H1 (cell line): ENCODE results near the gene DMXL2. TPM values are rescaled to one million over a fixed set of nuclear protein-coding genes. Genes with fewer than 3 reads are reported as not detected.

Source experiments
- CTCF ChIA-PET: fragments of 300-600 bp; sonication (Branson Sonifier 250); formaldehyde crosslinking; loops from one replicate; lab custom pipeline; 2021; ENCODE audit not compliant: partially characterized antibody; lab: Charles Lee
- POLR2A ChIA-PET: fragments of 300-600 bp; sonication (Branson Sonifier 250); formaldehyde crosslinking; loops from one replicate; lab custom pipeline; 2021; ENCODE audit warnings: inconsistent platforms; ENCODE audit not compliant: partially characterized antibody; lab: Charles Lee
- DNase-seq, 2 experiments: peaks; one replicate each; pipeline versions ENCODE4 v3.0.0 to v3.0.0-alpha.2; 2010 to 2022; ENCODE audit warnings: low spot score in 2 of 2, low read depth in 1 of 2, mixed read lengths in 1 of 2
- FAIRE-seq: peaks from 2 replicates; lab custom pipeline; 2011; peaks lifted over from hg19 to GRCh38; lab: Jason Lieb, UNC
- H2AFZ ChIP-seq: 2 replicates; pipeline ENCODE4 v1.8.1; 2012; ENCODE audit warnings: low read length, inconsistent platforms
- H2AK5ac ChIP-seq: 2 replicates; pipeline ENCODE4 v1.6.1; 2013; ENCODE audit warnings: low read depth, low read length
- H2BK120ac ChIP-seq: replicated peaks from 2 replicates; pipeline ENCODE3; 2013; ENCODE audit warnings: low read depth, low read length, inconsistent platforms
- H2BK12ac ChIP-seq: 2 replicates; pipeline ENCODE4 v1.6.1; 2013; ENCODE audit warnings: low read depth, low read length
- H2BK15ac ChIP-seq: 2 replicates; pipeline ENCODE4 v1.6.1; 2013; ENCODE audit warnings: low read length
- H2BK20ac ChIP-seq: 2 replicates; pipeline ENCODE4 v1.6.1; 2013; ENCODE audit warnings: low read length
- H2BK5ac ChIP-seq: 2 replicates; pipeline ENCODE4 v1.6.1; 2013; ENCODE audit warnings: low read depth, low read length
- H3K14ac ChIP-seq: 2 replicates; pipeline ENCODE4 v1.6.1; 2013; ENCODE audit warnings: inconsistent platforms; ENCODE audit not compliant: insufficient read length
- H3K18ac ChIP-seq: 2 replicates; pipeline ENCODE4 v1.6.1; 2013; ENCODE audit warnings: low read length; ENCODE audit errors: extremely low read depth
- H3K23ac ChIP-seq: 2 replicates; pipeline ENCODE4 v1.6.1; 2013; ENCODE audit warnings: inconsistent platforms; ENCODE audit not compliant: insufficient read length
- H3K23me2 ChIP-seq: 2 replicates; pipeline ENCODE4 v1.6.1; 2013; ENCODE audit warnings: low read depth, low read length
- H3K27ac ChIP-seq: 2 replicates; pipeline ENCODE4 v1.6.1; 2011; ENCODE audit warnings: low read depth, low read length, inconsistent platforms
- H3K27me3 ChIP-seq, 4 experiments: replicated peaks in 1 of 4; 1 replicate in 1 of 4; 2 replicates in 3 of 4; pipeline versions ENCODE4 v1.6.1 to v1.8.1; 2011 to 2013; ENCODE audit warnings: low read length in 3 of 4, mild to moderate bottlenecking in 3 of 4, inconsistent platforms in 2 of 4, mixed read lengths in 2 of 4, moderate library complexity in 1 of 4; ENCODE audit not compliant: control insufficient read depth in 3 of 4, insufficient read depth in 3 of 4; ENCODE audit errors: extremely low read depth in 1 of 4
- H3K36me3 ChIP-seq, 4 experiments: 2 replicates each; pipeline versions ENCODE4 v1.6.1 to v1.8.1; 2011 to 2013; ENCODE audit warnings: mild to moderate bottlenecking in 4 of 4, low read length in 3 of 4, moderate library complexity in 2 of 4, control low read depth in 1 of 4, inconsistent platforms in 1 of 4; ENCODE audit not compliant: insufficient read depth in 4 of 4, control insufficient read depth in 2 of 4
- H3K4ac ChIP-seq: replicated peaks from 2 replicates; pipeline ENCODE3; 2013; ENCODE audit warnings: low read length, low read depth, mixed read lengths, inconsistent platforms; ENCODE audit not compliant: insufficient read length
- H3K4me1 ChIP-seq, 4 experiments: replicated peaks in 1 of 4; 1 replicate in 1 of 4; 2 replicates in 3 of 4; pipeline versions ENCODE4 v1.6.1 to v1.8.1; 2011 to 2013; ENCODE audit warnings: low read length in 3 of 4, inconsistent platforms in 2 of 4, mixed read lengths in 1 of 4; ENCODE audit not compliant: insufficient read depth in 4 of 4, control insufficient read depth in 3 of 4
- H3K4me2 ChIP-seq, 2 experiments: 2 replicates each; pipeline versions ENCODE4 v1.6.1 to v1.8.1; 2011 to 2013; ENCODE audit warnings: low read depth in 2 of 2, low read length in 2 of 2, control low read depth in 1 of 2, inconsistent platforms in 1 of 2, mild to moderate bottlenecking in 1 of 2; ENCODE audit not compliant: insufficient read depth in 1 of 2
- H3K4me3 ChIP-seq, 4 experiments: fragments of 200-600, 300-600 bp in 1 of 4; sonication (generic), shearing (Covaris generic), sonication (Bioruptor Twin) in 1 of 4; 2 replicates each; pipeline versions ENCODE4 v1.5.1 to v1.8.1; 2011 to 2016; ENCODE audit warnings: low read length in 4 of 4, low read depth in 3 of 4, control low read depth in 2 of 4, inconsistent platforms in 2 of 4, mild to moderate bottlenecking in 2 of 4, mixed read lengths in 1 of 4, moderate library complexity in 1 of 4; ENCODE audit not compliant: insufficient read depth in 2 of 4; ENCODE audit errors: extremely low read depth in 1 of 4
- H3K56ac ChIP-seq: replicated peaks from 2 replicates; pipeline ENCODE3; 2013; ENCODE audit warnings: low read depth, mild to moderate bottlenecking, mixed read lengths, low read length, inconsistent platforms; ENCODE audit not compliant: insufficient read length
- H3K79me1 ChIP-seq: 2 replicates; pipeline ENCODE4 v1.6.1; 2013; ENCODE audit warnings: low read depth, low read length, control low read depth
- H3K79me2 ChIP-seq, 2 experiments: 2 replicates each; pipeline versions ENCODE4 v1.6.1 to v1.8.1; 2012 to 2013; ENCODE audit warnings: low read length in 2 of 2, mild to moderate bottlenecking in 2 of 2, inconsistent platforms in 1 of 2; ENCODE audit not compliant: insufficient read depth in 2 of 2, control insufficient read depth in 1 of 2
- H3K9ac ChIP-seq, 4 experiments: replicated peaks in 1 of 4; 1 replicate in 1 of 4; 2 replicates in 3 of 4; pipeline versions ENCODE4 v1.6.1 to v1.8.1; 2011 to 2013; ENCODE audit warnings: low read depth in 3 of 4, low read length in 3 of 4, control low read depth in 2 of 4, mild to moderate bottlenecking in 2 of 4, moderate library complexity in 2 of 4, inconsistent platforms in 1 of 4; ENCODE audit errors: extremely low read depth in 1 of 4
- H3K9me3 ChIP-seq, 2 experiments: 2 replicates each; pipeline versions ENCODE4 v1.6.1 to v1.8.1; 2012 to 2013; ENCODE audit warnings: mild to moderate bottlenecking in 2 of 2, moderate library complexity in 2 of 2, control low read depth in 1 of 2, inconsistent platforms in 1 of 2, low read depth in 1 of 2, low read length in 1 of 2, mixed read lengths in 1 of 2; ENCODE audit not compliant: insufficient read depth in 2 of 2
- H4K20me1 ChIP-seq, 2 experiments: replicated peaks in 1 of 2; 2 replicates each; pipeline versions ENCODE3 to v1.8.1; 2011 to 2013; ENCODE audit warnings: inconsistent platforms in 2 of 2, low read length in 2 of 2, mild to moderate bottlenecking in 1 of 2; ENCODE audit not compliant: insufficient read depth in 2 of 2, control insufficient read depth in 1 of 2
- H4K5ac ChIP-seq: 2 replicates; pipeline ENCODE4 v1.6.1; 2013; ENCODE audit warnings: low read length, low read depth, mixed read lengths, inconsistent platforms; ENCODE audit not compliant: insufficient read length
- H4K8ac ChIP-seq: 2 replicates; pipeline ENCODE4 v1.8.0; 2013; ENCODE audit warnings: mild to moderate bottlenecking, moderate library complexity, low read length, inconsistent platforms; ENCODE audit not compliant: insufficient read depth; ENCODE audit errors: extremely low read depth
- H4K91ac ChIP-seq: replicated peaks from 2 replicates; pipeline ENCODE3; 2013; ENCODE audit warnings: low read length, mixed read lengths, inconsistent platforms; ENCODE audit not compliant: insufficient read length
- ATF3 ChIP-seq: IDR thresholded peaks from 2 replicates; pipeline ENCODE4 v1.6.1; 2011; ENCODE audit warnings: low read depth, mild to moderate bottlenecking, low read length; ENCODE audit not compliant: insufficient read depth
- CHD1 ChIP-seq: IDR thresholded peaks from 2 replicates; pipeline ENCODE4 v1.6.1; 2012; ENCODE audit warnings: low read depth, low read length, improper control_type of control experiment
- CHD2 ChIP-seq: IDR thresholded peaks from 2 replicates; pipeline ENCODE4 v1.6.1; 2012; ENCODE audit warnings: low read length, improper control_type of control experiment
- CREB1 ChIP-seq: IDR thresholded peaks from 2 replicates; pipeline ENCODE4 v1.6.1; 2012; ENCODE audit warnings: inconsistent platforms
- FOSL1 ChIP-seq: IDR thresholded peaks from 2 replicates; pipeline ENCODE4 v1.6.1; 2011; ENCODE audit warnings: mild to moderate bottlenecking, low read depth, low read length, moderate library complexity; ENCODE audit not compliant: insufficient read depth
- MAFK ChIP-seq: IDR thresholded peaks from 2 replicates; pipeline ENCODE4 v1.6.1; 2012; ENCODE audit warnings: low read depth, mild to moderate bottlenecking, improper control_type of control experiment, low read length
- SIN3A ChIP-seq, 2 experiments: IDR thresholded peaks in 1 of 2; conservative IDR thresholded peaks in 1 of 2; 2 replicates each; pipeline ENCODE4 v1.6.1; 2011 to 2012; ENCODE audit warnings: low read length in 2 of 2, improper control_type of control experiment in 1 of 2, low read depth in 1 of 2, mild to moderate bottlenecking in 1 of 2
- TAF1 ChIP-seq: IDR thresholded peaks from 2 replicates; pipeline ENCODE4 v1.6.1; 2011; ENCODE audit warnings: mild to moderate bottlenecking, low read depth, low read length
- TEAD4 ChIP-seq: IDR thresholded peaks from 2 replicates; pipeline ENCODE4 v1.6.1; 2012; ENCODE audit warnings: low read depth, low read length, inconsistent platforms, mixed read lengths
- WGBS, 2 experiments: shearing (Covaris generic) in 1 of 2; methylation state at CpG; one replicate each; pipeline versions ENCODE4 v1.1.6 to v1.1.7; 2013 to 2015; ENCODE audit warnings: low lambda C conversion rate in 2 of 2, mixed read lengths in 2 of 2, inconsistent platforms in 1 of 2, low coverage in 1 of 2, missing lambda C conversion rate in 1 of 2; ENCODE audit not compliant: insufficient replicate concordance in 2 of 2, insufficient coverage in 1 of 2, insufficient read length in 1 of 2; ENCODE audit errors: extremely low coverage in 1 of 2, missing lambda C conversion rate in 1 of 2; 5-methylcytosine and 5-hydroxymethylcytosine counted together
- polyA plus RNA-seq, 7 experiments: library from polyadenylated mRNA; depleted of rRNA in 3 of 7; stranded (reverse) in 5 of 7; unstranded in 2 of 7; fragments of >200 nt in 5 of 7; fragments of 200-250 nt in 2 of 7; gene quantifications; 1 replicate in 5 of 7; 2 replicates in 1 of 7; 4 replicates in 1 of 7; pipeline versions ENCODE4 v1.2.1 to v1.2.3, GENCODE V29; 2011 to 2013; ENCODE audit warnings: missing spikeins in 2 of 7, mixed read lengths in 2 of 7
- total RNA-seq: library from RNA; stranded (reverse); fragmentation: NEBNext Ultra II Directional; extraction: Animal tissue kit (Norgen Biotek cat#: 25700); gene quantifications from 2 replicates; pipeline ENCODE4 v1.2.1, GENCODE V29; 2021

Gene DMXL2
- total and polyA plus RNA-seq, 2 of the 8 experiments (the other 6 are each of a cell fraction or from before 2014, with no cell fraction given), result 9.5 to 10.6 TPM

GRCh38 chr15:51642696-51643095, 20.1 kb upstream of the DMXL2 start:
- Histone ChIP-seq H3K4ac (no peak overlapping the region), H4K20me1 (no peaks in the 10 kb centered on the region), H2BK20ac (no peak overlapping the region), H3K27me3 (no peaks in the 10 kb centered on the region; a peak in 2 of 7 replicates), H2BK12ac (no peak overlapping the region), H3K23ac (no peak overlapping the region), H3K27ac (no peak overlapping the region), H2AK5ac (no peak overlapping the region), H3K4me1 (no peaks in the 10 kb centered on the region), H3K56ac (no peak overlapping the region), H2BK5ac (no peak overlapping the region), H2BK15ac (no peak overlapping the region), H3K23me2 (no peaks in the 10 kb centered on the region), H3K4me2 (no peak overlapping the region), H3K9ac (no peak overlapping the region), H4K5ac (no peak overlapping the region), H3K36me3 (no peaks in the 10 kb centered on the region), H4K91ac (no peak overlapping the region), H2BK120ac (no peak overlapping the region), H3K4me3 (no peak overlapping the region), H3K18ac (no peak overlapping the region), H3K79me2 (no peaks in the 10 kb centered on the region), H3K79me1 (no peaks in the 10 kb centered on the region), H4K8ac (no peak overlapping the region), H2AFZ (no peak overlapping the region), H3K9me3 (no peaks in the 10 kb centered on the region), H3K14ac (no peak overlapping the region)
- 91% methylated on average over 1 of the region's 1 CpG; no CpG with 5 or more reads in 1 of the 2 experiments for WGBS, 2 experiments
- FAIRE-seq (no peak), DNase-seq (no peak)
- TF ChIP-seq CHD1 (no peak), CHD2 (no peak), CREB1 (no peak), SIN3A (conservative IDR thresholded peaks at IDR 0.05 in 1 of 2, IDR thresholded peaks at IDR 0.05 in 1 of 2; ENCODE audit: low read depth in 1 of 2, low read length in 2 of 2) (no peak), MAFK (no peak), TAF1 (no peak), TEAD4 (no peak), FOSL1 (no peak), ATF3 (no peak)
- ChIA-PET POLR2A (no interaction called here), CTCF (interaction anchor here (0.7 to 2.4 kb wide), 2 partner anchors 12 to 134 kb away, joined by 4 to 11 read pairs; no protein-coding TSS in a partner anchor)
